Common myeloid progenitor, CD34-positive (primary cell): ENCODE measurements around the gene RXRB.
"Not testable (repeated sequence)": the region's sequence is repeated elsewhere in the genome, so short reads cannot be mapped to it uniquely, and the experiment has no call there.

Source experiments
- CTCF ChIA-PET: fragments of 350-600 bp; sonication (Branson Sonifier 250); formaldehyde crosslinking; loops from one replicate; lab custom pipeline; 2021; ENCODE audit warnings: antibody characterized with exemption; lab: Charles Lee
- POLR2A ChIA-PET: fragments of 350-600 bp; sonication (Branson Sonifier 250); formaldehyde crosslinking; loops from one replicate; lab custom pipeline; 2021; ENCODE audit warnings: antibody characterized with exemption; lab: Charles Lee
- DNase-seq, 3 donors: peaks; one replicate each; pipeline versions ENCODE4 v3.0.0 to v3.0.0-alpha.2; 2013
- H3K27ac ChIP-seq, 2 experiments: 1 replicate in 1 of 2; 2 replicates in 1 of 2; pipeline ENCODE4 v1.7.0; 2013; ENCODE audit warnings: inconsistent platforms in 2 of 2, low read length in 2 of 2, mild to moderate bottlenecking in 2 of 2, low read depth in 1 of 2, moderate library complexity in 1 of 2; ENCODE audit not compliant: severe bottlenecking in 2 of 2, insufficient read depth in 1 of 2, poor library complexity in 1 of 2
- H3K27me3 ChIP-seq, 5 experiments: replicated peaks in 2 of 5; 1 replicate in 3 of 5; 2 replicates in 2 of 5; pipeline versions ENCODE4 v1.6.1 to v1.7.0; 2013; ENCODE audit warnings: low read length in 4 of 5, mild to moderate bottlenecking in 2 of 5, moderate library complexity in 2 of 5, inconsistent platforms in 1 of 5; ENCODE audit not compliant: insufficient read depth in 5 of 5, control insufficient read depth in 4 of 5
- H3K36me3 ChIP-seq, 4 experiments: 1 replicate in 2 of 4; 2 replicates in 2 of 4; pipeline versions ENCODE4 v1.6.1 to v1.7.0; 2013; ENCODE audit warnings: low read length in 3 of 4, control low read depth in 1 of 4, mild to moderate bottlenecking in 1 of 4; ENCODE audit not compliant: control insufficient read depth in 4 of 4, insufficient read depth in 4 of 4
- H3K4me1 ChIP-seq, 4 experiments: 1 replicate in 3 of 4; 2 replicates in 1 of 4; pipeline versions ENCODE4 v1.6.1 to v1.7.1; 2013; ENCODE audit warnings: low read length in 3 of 4, mild to moderate bottlenecking in 3 of 4, control low read depth in 1 of 4, inconsistent platforms in 1 of 4, moderate library complexity in 1 of 4; ENCODE audit not compliant: control insufficient read depth in 4 of 4, insufficient read depth in 4 of 4; ENCODE audit errors: control extremely low read depth in 1 of 4
- H3K4me3 ChIP-seq, 7 experiments: 1 replicate in 4 of 7; 2 replicates in 3 of 7; pipeline versions ENCODE4 v1.5.1 to v1.7.0; 2013; ENCODE audit warnings: mild to moderate bottlenecking in 7 of 7, low read length in 6 of 7, moderate library complexity in 6 of 7, inconsistent platforms in 2 of 7, low read depth in 2 of 7, control low read depth in 1 of 7; ENCODE audit not compliant: insufficient read depth in 4 of 7, control insufficient read depth in 1 of 7; ENCODE audit errors: extremely low read depth in 1 of 7
- H3K9me3 ChIP-seq, 5 experiments: 1 replicate in 4 of 5; 2 replicates in 1 of 5; pipeline versions ENCODE4 v1.6.1 to v1.7.1; 2013; ENCODE audit warnings: low read length in 4 of 5, mild to moderate bottlenecking in 2 of 5, inconsistent platforms in 1 of 5, low read depth in 1 of 5, moderate library complexity in 1 of 5; ENCODE audit not compliant: control insufficient read depth in 4 of 5, insufficient read depth in 2 of 5; ENCODE audit errors: control extremely low read depth in 1 of 5
- WGBS: methylation state at CpG from one replicate; pipeline ENCODE4 v1.1.5; 2013; ENCODE audit not compliant: insufficient coverage; 5-methylcytosine and 5-hydroxymethylcytosine counted together

The RXRB gene

GRCh38 chr6:33156964-33157363 lies 43.5 kb downstream of the RXRB start:
- POLR2A ChIA-PET: interaction anchor here (0.6 kb wide), 1 partner anchor 811 kb away, joined by 3 read pairs; no protein-coding TSS in a partner anchor
- Histone ChIP-seq H3K9me3 (peaks cover 0 to 3% (median 0%) of the 10 kb centered on the region in 5 experiments), H3K36me3 (no peaks in the 10 kb centered on the region), H3K27me3 (no peaks in the 10 kb centered on the region), H3K4me1 (peaks cover 0 to 15% (median 12%) of the 10 kb centered on the region in 4 experiments), H3K4me3 (no peak overlapping the region), H3K27ac (no peak overlapping the region)
- no peak for DNase-seq
- 100% methylated on average over 1 of the region's 2 CpGs for WGBS
- CTCF ChIA-PET: interaction anchor here (0.8 to 1.5 kb wide), 5 partner anchors 8 to 31 kb away, joined by 3 to 5 read pairs (median 4); no protein-coding TSS in a partner anchor

- H3K27ac ChIP-seq: no peak overlapping the region
- H3K36me3 ChIP-seq: no peaks in the 10 kb centered on the region
- no peaks in the 10 kb centered on the region for H3K27me3 ChIP-seq
- no peak overlapping the region for H3K4me3 ChIP-seq
- 98% methylated on average over 6 of the region's 6 CpGs for WGBS
- POLR2A ChIA-PET: no interaction called here
- CTCF ChIA-PET: interaction anchor here (1.0 to 1.5 kb wide), 4 partner anchors 8 to 30 kb away, joined by 3 to 5 read pairs (median 4); no protein-coding TSS in a partner anchor
- H3K9me3 ChIP-seq: peaks cover 0 to 3% (median 0%) of the 10 kb centered on the region in 5 experiments
- H3K4me1 ChIP-seq: peaks cover 0 to 11% (median 9%) of the 10 kb centered on the region in 4 experiments
- no peak for DNase-seq
Measured at GRCh38 chr6:33156561-33156960, 43.9 kb downstream of the RXRB start.

GRCh38 chr6:33154349-33154748 lies 46.1 kb downstream of the RXRB start:
- POLR2A ChIA-PET: no interaction called here
- WGBS: 88% methylated on average over 4 of the region's 4 CpGs
- no peak for DNase-seq
- CTCF ChIA-PET: interaction anchor here (1.0 to 14.9 kb wide), 7 partner anchors 8 to 58 kb away, joined by 3 to 238 read pairs (median 8); no protein-coding TSS in a partner anchor
- Histone ChIP-seq H3K36me3 (no peaks in the 10 kb centered on the region), H3K27me3 (no peaks in the 10 kb centered on the region), H3K9me3 (peaks cover 0 to 6% (median 0%) of the 10 kb centered on the region in 5 experiments), H3K27ac (no peak overlapping the region), H3K4me1 (no peaks in the 10 kb centered on the region), H3K4me3 (no peak overlapping the region)

GRCh38 chr6:33151050-33151449 lies 49.4 kb downstream of the RXRB start:
- H3K36me3 ChIP-seq: no peaks in the 10 kb centered on the region
- H3K9me3 ChIP-seq: peaks cover 0 to 6% (median 0%) of the 10 kb centered on the region in 5 experiments
- no peak overlapping the region for H3K4me3 ChIP-seq
- H3K27ac ChIP-seq: no peak overlapping the region
- H3K4me1 ChIP-seq: no peaks in the 10 kb centered on the region
- CTCF ChIA-PET: interaction anchor here (0.7 to 14.9 kb wide), 9 partner anchors 9 to 162 kb away, joined by 3 to 238 read pairs (median 13); no protein-coding TSS in a partner anchor
- DNase-seq: no peak
- WGBS: 100% methylated on average over 1 of the region's 1 CpG
- POLR2A ChIA-PET: interaction anchor here (1.1 kb wide), 1 partner anchor 32 kb away, joined by 3 read pairs; no protein-coding TSS in a partner anchor
- no peaks in the 10 kb centered on the region for H3K27me3 ChIP-seq

GRCh38 chr6:33150560-33150959 lies 49.9 kb downstream of the RXRB start:
- CTCF ChIA-PET: interaction anchor here (0.7 to 14.9 kb wide), 11 partner anchors 10 to 162 kb away, joined by 3 to 238 read pairs (median 10); no protein-coding TSS in a partner anchor
- POLR2A ChIA-PET: interaction anchor here (1.1 kb wide), 1 partner anchor 33 kb away, joined by 3 read pairs; no protein-coding TSS in a partner anchor
- H3K4me1 ChIP-seq, H3K27ac ChIP-seq, H3K4me3 ChIP-seq, H3K36me3 ChIP-seq, H3K9me3 ChIP-seq, H3K27me3 ChIP-seq, DNase-seq: not testable (repeated sequence)
- 100% methylated on average over 3 of the region's 3 CpGs for WGBS

GRCh38 chr6:33147807-33148666 lies 52.4 kb downstream of the RXRB start:
- H3K27me3 ChIP-seq: no peaks in the 10 kb centered on the region
- ChIA-PET CTCF (interaction anchor here (0.8 to 14.9 kb wide), 16 partner anchors 9 to 147 kb away, joined by 3 to 238 read pairs (median 6); no protein-coding TSS in a partner anchor), POLR2A (interaction anchor here (0.5 kb wide), 1 partner anchor 704 kb away, joined by 4 read pairs; no protein-coding TSS in a partner anchor)
- H3K4me3 ChIP-seq: no peak overlapping the region
- 0% methylated on average over 2 of the region's 8 CpGs for WGBS
- DNase-seq: peak; percentile 38 to 52 (median 40)
- no peaks in the 10 kb centered on the region for H3K36me3 ChIP-seq
- H3K9me3 ChIP-seq: peaks cover 0 to 6% (median 0%) of the 10 kb centered on the region in 5 experiments
- H3K27ac ChIP-seq: no peak overlapping the region
- peaks cover 0 to 13% (median 10%) of the 10 kb centered on the region in 4 experiments for H3K4me1 ChIP-seq
